Endothelial cell of umbilical vein (primary cell): Measurements from ENCODE around the gene MAG. TPM values are rescaled to one million over a fixed set of nuclear protein-coding genes. Genes with fewer than 3 reads are reported as not detected.
A peak's percentile ranks its signal among the peaks of the same experiment; 100 is the strongest.

Experiments
- BruUV-seq: library from RNA; stranded (reverse); fragments of 400-500 nt; replicated peaks from 2 replicates; lab custom pipeline; 2021; lab: Mats Ljungman, UMichigan
- CTCF ChIA-PET: fragments of 300-600, 350-600 bp; sonication (Branson Sonifier 250); formaldehyde crosslinking; loops from one replicate; lab custom pipeline; 2021; ENCODE audit warnings: antibody characterized with exemption, inconsistent platforms; lab: Charles Lee
- POLR2A ChIA-PET: fragments of 300-600, 350-600 bp; sonication (Branson Sonifier 250); formaldehyde crosslinking; loops from one replicate; lab custom pipeline; 2021; ENCODE audit warnings: antibody characterized with exemption, inconsistent platforms; lab: Charles Lee
- DNase-seq: peaks from one replicate; pipeline ENCODE4 v3.0.0-alpha.2; 2011; ENCODE audit warnings: low read depth, low spot score
- FAIRE-seq: peaks from 2 replicates; lab custom pipeline; 2011; peaks lifted over from hg19 to GRCh38; lab: Jason Lieb, UNC
- H2AFZ ChIP-seq: 2 replicates; pipeline ENCODE4 v1.6.0; 2012; ENCODE audit warnings: low read depth, low read length, control low read depth, inconsistent platforms
- H3K27ac ChIP-seq: 2 replicates; pipeline ENCODE4 v1.5.1; 2011; ENCODE audit warnings: low read depth, mild to moderate bottlenecking, control low read depth, low read length, moderate library complexity; ENCODE audit not compliant: insufficient read depth
- H3K27me3 ChIP-seq, 2 experiments: 2 replicates each; pipeline versions ENCODE4 v1.6.0 to v1.6.1; 2011; ENCODE audit warnings: low read length in 2 of 2, mixed read lengths in 1 of 2; ENCODE audit not compliant: control insufficient read depth in 2 of 2, insufficient read depth in 2 of 2
- H3K36me3 ChIP-seq, 2 experiments: 2 replicates in 1 of 2; 3 replicates in 1 of 2; pipeline ENCODE4 v1.5.1; 2011; ENCODE audit warnings: low read length in 2 of 2, mild to moderate bottlenecking in 1 of 2, moderate library complexity in 1 of 2; ENCODE audit not compliant: control insufficient read depth in 2 of 2, insufficient read depth in 2 of 2; ENCODE audit errors: extremely low read depth in 1 of 2
- H3K4me1 ChIP-seq: 3 replicates; pipeline ENCODE4 v1.5.1; 2011; ENCODE audit warnings: mild to moderate bottlenecking, low read length; ENCODE audit not compliant: control insufficient read depth, insufficient read depth; ENCODE audit errors: extremely low read depth
- H3K4me2 ChIP-seq: 2 replicates; pipeline ENCODE4 v1.6.1; 2011; ENCODE audit warnings: low read length, control low read depth, mixed read lengths; ENCODE audit not compliant: insufficient read depth
- H3K4me3 ChIP-seq, 3 experiments: fragments of 200-600 bp in 1 of 3; sonication (generic), shearing (Covaris generic) in 1 of 3; replicated peaks in 1 of 3; 2 replicates each; pipeline ENCODE4 v1.5.1; 2011 to 2016; ENCODE audit warnings: control low read depth in 3 of 3, low read length in 3 of 3, mild to moderate bottlenecking in 2 of 3, inconsistent platforms in 1 of 3, low read depth in 1 of 3, moderate library complexity in 1 of 3; ENCODE audit not compliant: insufficient read depth in 1 of 3
- H3K79me2 ChIP-seq: 2 replicates; pipeline ENCODE4 v1.6.0; 2012; ENCODE audit warnings: low read length, inconsistent platforms; ENCODE audit not compliant: control insufficient read depth, insufficient read depth
- H3K9ac ChIP-seq: replicated peaks from 2 replicates; pipeline ENCODE3; 2011; ENCODE audit warnings: low read length, control low read depth; ENCODE audit not compliant: insufficient read depth; ENCODE audit errors: extremely low read depth
- H3K9me1 ChIP-seq: replicated peaks from 3 replicates; pipeline ENCODE4 v1.6.0; 2011; ENCODE audit warnings: mild to moderate bottlenecking, low read length; ENCODE audit not compliant: control insufficient read depth, insufficient read depth; ENCODE audit errors: extremely low read depth
- H3K9me3 ChIP-seq: replicated peaks from 2 replicates; pipeline ENCODE4 v1.5.1; 2012; ENCODE audit warnings: low read length, inconsistent platforms; ENCODE audit not compliant: control insufficient read depth, insufficient read depth
- H4K20me1 ChIP-seq: replicated peaks from 2 replicates; pipeline ENCODE3; 2011; ENCODE audit warnings: mild to moderate bottlenecking, low read length; ENCODE audit not compliant: control insufficient read depth, insufficient read depth; ENCODE audit errors: extremely low read depth
- GATA2 ChIP-seq: IDR thresholded peaks from 2 replicates; pipeline ENCODE4 v1.7.0; 2011; ENCODE audit warnings: low read depth, mild to moderate bottlenecking, moderate library complexity, mixed read lengths, low read length; ENCODE audit not compliant: insufficient read length, insufficient read depth
- JUN ChIP-seq: IDR thresholded peaks from 2 replicates; pipeline ENCODE4 v1.6.1; 2011; ENCODE audit warnings: borderline replicate concordance, low read depth; ENCODE audit not compliant: insufficient read length, insufficient read depth
- MYC ChIP-seq: IDR thresholded peaks from one replicate; pipeline ENCODE4 v1.6.1; 2011; ENCODE audit warnings: mild to moderate bottlenecking, low read depth, low read length
- POLR2AphosphoS5 ChIP-seq: IDR thresholded peaks from 2 replicates; pipeline ENCODE4 v1.6.1; 2012; ENCODE audit warnings: low read depth, mild to moderate bottlenecking, control low read depth, low read length, moderate library complexity; ENCODE audit not compliant: insufficient read depth
- dilution Hi-C: fragments of 300-500 bp; cut with MboI; formaldehyde crosslinking; loops from one replicate; pipeline ENCODE4 v1.15.0; 2019; ENCODE audit warnings: low sequenced_read_pairs; ENCODE audit not compliant: extremely low pct_ligation_motif_present
- intact Hi-C: fragments of 100-400 bp; cut with micrococcal nuclease; formaldehyde crosslinking; loops from one replicate; pipeline ENCODE4 v1.10.0; 2022
- polyA plus RNA-seq, 4 experiments: library from polyadenylated mRNA; depleted of rRNA in 3 of 4; stranded (reverse) in 3 of 4; unstranded in 1 of 4; fragments of >200 nt; gene quantifications; 2 replicates each; pipeline versions ENCODE4 v1.2.1 to v1.2.3, GENCODE V29; 2011 to 2012; ENCODE audit warnings: missing spikeins in 1 of 4
- total RNA-seq: library from RNA; stranded (reverse); gene quantifications from 2 replicates; pipeline ENCODE4 v1.2.3, GENCODE V29; 2021
- TF ChIP-seq, protein P1 (sequence below): IDR thresholded peaks from 2 replicates; pipeline ENCODE4 v1.6.1; 2011; ENCODE audit not compliant: insufficient read depth, insufficient read length
- TF ChIP-seq, protein P2 (sequence below), 2 donors: IDR thresholded peaks; 1 replicate in 1 of 2; 2 replicates in 1 of 2; pipeline ENCODE4 v1.5.1; 2011; ENCODE audit warnings: low read length in 2 of 2, mild to moderate bottlenecking in 2 of 2, moderate library complexity in 2 of 2, control low read depth in 1 of 2, inconsistent platforms in 1 of 2, low read depth in 1 of 2; ENCODE audit not compliant: insufficient read depth in 1 of 2; ENCODE audit errors: extremely low read depth in 1 of 2

The MAG gene
- total and polyA plus RNA-seq, 2 donors (not counting 3 experiments of a cell fraction or from before 2014, with no cell fraction given): not detected

DNA sequence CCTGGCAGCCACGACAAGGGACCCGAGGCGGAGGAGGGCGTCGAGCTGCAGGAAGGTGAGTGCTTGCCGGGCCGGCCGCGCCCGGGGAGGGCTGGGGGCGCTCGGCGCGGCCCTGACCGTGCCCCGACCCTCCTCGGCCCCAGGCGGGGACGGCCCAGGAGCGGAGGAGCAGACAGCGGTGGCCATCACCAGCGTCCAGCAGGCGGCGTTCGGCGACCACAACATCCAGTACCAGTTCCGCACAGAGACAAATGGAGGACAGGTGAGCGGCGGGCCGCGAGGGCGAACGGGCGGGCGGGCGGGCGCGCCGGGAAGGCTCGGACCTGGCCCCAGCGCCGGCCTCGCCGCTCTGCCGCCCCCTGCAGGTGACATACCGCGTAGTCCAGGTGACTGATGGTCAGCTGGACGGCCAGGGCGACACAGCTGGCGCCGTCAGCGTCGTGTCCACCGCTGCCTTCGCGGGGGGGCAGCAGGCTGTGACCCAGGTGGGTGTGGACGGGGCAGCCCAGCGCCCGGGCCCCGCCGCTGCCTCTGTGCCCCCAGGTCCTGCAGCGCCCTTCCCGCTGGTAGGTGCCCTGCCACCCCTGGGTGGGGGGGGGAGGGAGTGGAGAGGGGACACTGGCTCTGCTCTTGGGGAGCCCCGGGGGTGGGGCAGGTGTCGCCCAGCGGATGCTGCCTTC, 22.4 kb upstream of the MAG start:
- POLR2A ChIA-PET: no interaction called here

More for the DNA sequence above, 22.4 kb upstream of the MAG start:
- Histone ChIP-seq H2AFZ (peak overlapping the region; percentile 80), H3K9me3 (no peaks in the 10 kb centered on the region), H3K27ac (no peak overlapping the region), H3K27me3 (no peaks in the 10 kb centered on the region), H4K20me1 (no peaks in the 10 kb centered on the region), H3K9ac (peak overlapping the region; percentile 26), H3K4me1 (peaks cover 4% of the 10 kb centered on the region), H3K9me1 (no peaks in the 10 kb centered on the region), H3K4me2 (peak overlapping the region; percentile 42), H3K36me3 (peaks cover 4 to 31% of the 10 kb centered on the region in 2 experiments), H3K4me3 (peak overlapping the region in 2 of 3 experiments; percentile 52 to 53), H3K79me2 (peaks cover 3% of the 10 kb centered on the region)
- CTCF ChIA-PET: interaction anchor here (1.0 to 2.5 kb wide), 9 partner anchors 9 to 226 kb away, joined by 3 to 21 read pairs (median 5); no protein-coding TSS in a partner anchor
- peak; percentile 40 for FAIRE-seq
- TF ChIP-seq, protein P1, sequence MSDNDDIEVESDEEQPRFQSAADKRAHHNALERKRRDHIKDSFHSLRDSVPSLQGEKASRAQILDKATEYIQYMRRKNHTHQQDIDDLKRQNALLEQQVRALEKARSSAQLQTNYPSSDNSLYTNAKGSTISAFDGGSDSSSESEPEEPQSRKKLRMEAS: no peak
- TF ChIP-seq GATA2 (no peak), JUN (no peak), MYC (no peak), POLR2AphosphoS5 (no peak)
- TF ChIP-seq, protein P2, sequence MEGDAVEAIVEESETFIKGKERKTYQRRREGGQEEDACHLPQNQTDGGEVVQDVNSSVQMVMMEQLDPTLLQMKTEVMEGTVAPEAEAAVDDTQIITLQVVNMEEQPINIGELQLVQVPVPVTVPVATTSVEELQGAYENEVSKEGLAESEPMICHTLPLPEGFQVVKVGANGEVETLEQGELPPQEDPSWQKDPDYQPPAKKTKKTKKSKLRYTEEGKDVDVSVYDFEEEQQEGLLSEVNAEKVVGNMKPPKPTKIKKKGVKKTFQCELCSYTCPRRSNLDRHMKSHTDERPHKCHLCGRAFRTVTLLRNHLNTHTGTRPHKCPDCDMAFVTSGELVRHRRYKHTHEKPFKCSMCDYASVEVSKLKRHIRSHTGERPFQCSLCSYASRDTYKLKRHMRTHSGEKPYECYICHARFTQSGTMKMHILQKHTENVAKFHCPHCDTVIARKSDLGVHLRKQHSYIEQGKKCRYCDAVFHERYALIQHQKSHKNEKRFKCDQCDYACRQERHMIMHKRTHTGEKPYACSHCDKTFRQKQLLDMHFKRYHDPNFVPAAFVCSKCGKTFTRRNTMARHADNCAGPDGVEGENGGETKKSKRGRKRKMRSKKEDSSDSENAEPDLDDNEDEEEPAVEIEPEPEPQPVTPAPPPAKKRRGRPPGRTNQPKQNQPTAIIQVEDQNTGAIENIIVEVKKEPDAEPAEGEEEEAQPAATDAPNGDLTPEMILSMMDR (IDR thresholded peaks at IDR 0.05; ENCODE audit: extremely low read depth in 1 of 2, insufficient read depth in 1 of 2, low read depth in 1 of 2, low read length in 2 of 2): peak; percentile 20 to 71
- intact Hi-C loops (loop anchor here (1.0 to 10.0 kb wide), 4 partner anchors 57 to 235 kb away; partner anchors contain the start of gene SCN1B), dilution Hi-C loops (no loop called here)
- BruUV-seq: no TSS peak
- DNase-seq: peak; percentile 71
